BLaER1 treated with 17β-estradiol and CSF1 and Interleukin-3, amounts not matched to agents 10 nM and 100 nM (cell line): ENCODE data around the gene IRS1.
"Not testable (repeated sequence)": the region's sequence is repeated elsewhere in the genome, so short reads cannot be mapped to it uniquely, and the experiment has no call there.

ENCODE experiments used
- H3K27ac ChIP-seq, 11 experiments: shearing (Covaris generic); formaldehyde crosslinking; 2 replicates each; pipeline ENCODE4 v1.8.1; 2022
- H3K27me3 ChIP-seq, 11 experiments: shearing (Covaris generic); formaldehyde crosslinking; 2 replicates each; pipeline ENCODE4 v1.8.1; 2022
- H3K36me3 ChIP-seq, 11 experiments: shearing (Covaris generic); formaldehyde crosslinking; 2 replicates each; pipeline ENCODE4 v1.8.1; 2022
- H3K4me1 ChIP-seq, 10 experiments: shearing (Covaris generic); formaldehyde crosslinking; 2 replicates each; pipeline ENCODE4 v1.8.1; 2022
- H3K4me2 ChIP-seq, 11 experiments: shearing (Covaris generic); formaldehyde crosslinking; 2 replicates each; pipeline ENCODE4 v1.8.1; 2022
- H3K4me3 ChIP-seq, 10 experiments: shearing (Covaris generic); formaldehyde crosslinking; 2 replicates each; pipeline ENCODE4 v1.8.1; 2022
- H3K9ac ChIP-seq, 11 experiments: shearing (Covaris generic); formaldehyde crosslinking; 2 replicates each; pipeline ENCODE4 v1.8.1; 2022
- H3K9me3 ChIP-seq, 11 experiments: shearing (Covaris generic); formaldehyde crosslinking; replicated peaks in 1 of 11; 2 replicates each; pipeline ENCODE4 v1.8.1; 2022
- H4K20me1 ChIP-seq, 11 experiments: shearing (Covaris generic); formaldehyde crosslinking; 2 replicates each; pipeline ENCODE4 v1.8.1; 2022
- Cebpa-rat ChIP-seq, 11 experiments: shearing (Covaris generic); IDR thresholded peaks; 2 replicates each; pipeline ENCODE4 v1.8.1; 2022

The IRS1 gene

GRCh38 chr2:226839161-226839560 lies 39.5 kb upstream of the IRS1 start:
- no peaks in the 10 kb centered on the region for H3K27me3 ChIP-seq
- peaks cover 0 to 31% (median 4%) of the 10 kb centered on the region in 11 experiments; a peak in 8 of 22 replicates for H3K36me3 ChIP-seq
- H4K20me1 ChIP-seq: no peaks in the 10 kb centered on the region
- no peak overlapping the region for H3K4me3 ChIP-seq
- no peak overlapping the region for H3K9ac ChIP-seq
- H3K4me1 ChIP-seq: peaks cover 23 to 43% (median 29%) of the 10 kb centered on the region in 10 experiments
- no peak for TF ChIP-seq Cebpa-rat (IDR thresholded peaks at IDR 0.05)
- H3K9me3 ChIP-seq: peaks cover 0 to 35% (median 24%) of the 10 kb centered on the region in 11 experiments; a peak in 18 of 22 replicates
- H3K4me2 ChIP-seq: no peak overlapping the region
- no peak overlapping the region for H3K27ac ChIP-seq

GRCh38 chr2:226838722-226839121 lies 39.1 kb upstream of the IRS1 start:
- Histone ChIP-seq H3K9ac (no peak overlapping the region), H3K27me3 (no peaks in the 10 kb centered on the region), H3K4me3 (no peak overlapping the region), H4K20me1 (no peaks in the 10 kb centered on the region), H3K4me2 (no peak overlapping the region), H3K36me3 (peaks cover 0 to 31% (median 4%) of the 10 kb centered on the region in 11 experiments; a peak in 8 of 22 replicates), H3K27ac (no peak overlapping the region), H3K9me3 (peaks cover 0 to 35% (median 24%) of the 10 kb centered on the region in 11 experiments; a peak in 18 of 22 replicates), H3K4me1 (peaks cover 23 to 43% (median 29%) of the 10 kb centered on the region in 10 experiments)
- TF ChIP-seq Cebpa-rat (IDR thresholded peaks at IDR 0.05): no peak

- no peak for TF ChIP-seq Cebpa-rat (IDR thresholded peaks at IDR 0.05)
- Histone ChIP-seq H3K9ac (no peak overlapping the region), H3K4me1 (peaks cover 23 to 39% (median 29%) of the 10 kb centered on the region in 10 experiments), H3K27ac (0 out of 22 replicates have a peak overlapping the region, but pooled peaks of 1 of the 11 experiments have one; percentile 92), H3K36me3 (peaks cover 0 to 31% (median 4%) of the 10 kb centered on the region in 11 experiments; a peak in 8 of 22 replicates), H3K27me3 (no peaks in the 10 kb centered on the region), H3K4me3 (no peak overlapping the region; a peak in 1 of 20 replicates), H3K4me2 (peak overlapping the region; percentile 76 to 96 (median 91); a peak in 20 of 22 replicates), H3K9me3 (peaks cover 0 to 32% (median 24%) of the 10 kb centered on the region in 11 experiments; a peak in 18 of 22 replicates), H4K20me1 (no peaks in the 10 kb centered on the region)
These were observed 38.4 kb upstream of the IRS1 start for GRCh38 chr2:226837787-226838603.

- Histone ChIP-seq H4K20me1 (no peaks in the 10 kb centered on the region), H3K4me2 (peak overlapping the region; percentile 76 to 96 (median 91)), H3K27me3 (no peaks in the 10 kb centered on the region), H3K36me3 (peaks cover 0 to 28% (median 4%) of the 10 kb centered on the region in 11 experiments; a peak in 8 of 22 replicates), H3K4me1 (peaks cover 23 to 35% (median 28%) of the 10 kb centered on the region in 10 experiments), H3K27ac (peak overlapping the region in 9 of 11 experiments; percentile 91 to 96 (median 93); a peak in 13 of 22 replicates), H3K9me3 (peaks cover 0 to 25% (median 21%) of the 10 kb centered on the region in 11 experiments; a peak in 18 of 22 replicates), H3K9ac (peak overlapping the region in 8 of 11 experiments; percentile 83 to 94 (median 90); a peak in 11 of 22 replicates), H3K4me3 (peak overlapping the region in 9 of 10 experiments; percentile 62 to 84 (median 74); a peak in 12 of 20 replicates)
- no peak for TF ChIP-seq Cebpa-rat (IDR thresholded peaks at IDR 0.05)
These were observed 37.7 kb upstream of the IRS1 start for GRCh38 chr2:226837334-226837733.

GRCh38 chr2:226836548-226836885 lies 36.9 kb upstream of the IRS1 start:
- H3K27me3 ChIP-seq: no peaks in the 10 kb centered on the region
- H3K27ac ChIP-seq: peak overlapping the region; percentile 91 to 96 (median 93)
- peaks cover 23 to 35% (median 28%) of the 10 kb centered on the region in 10 experiments for H3K4me1 ChIP-seq
- no peaks in the 10 kb centered on the region for H4K20me1 ChIP-seq
- H3K4me3 ChIP-seq: peak overlapping the region; percentile 62 to 84 (median 72)
- peaks cover 0 to 20% (median 4%) of the 10 kb centered on the region in 11 experiments; a peak in 7 of 22 replicates for H3K36me3 ChIP-seq
- H3K4me2 ChIP-seq: peak overlapping the region; percentile 76 to 96 (median 91)
- H3K9me3 ChIP-seq: peaks cover 0 to 17% (median 12%) of the 10 kb centered on the region in 11 experiments; a peak in 16 of 22 replicates
- TF ChIP-seq Cebpa-rat (IDR thresholded peaks at IDR 0.05): no peak
- H3K9ac ChIP-seq: peak overlapping the region; percentile 83 to 94 (median 90)

GRCh38 chr2:226835796-226836547 lies 36.4 kb upstream of the IRS1 start, which contains the start of gene RHBDD1:
TSS of gene RHBDD1 (plus strand) at chr2:226836054. CDS start at chr2:226864694, 28,640 bp downstream.
- Histone ChIP-seq H3K9me3 (peaks cover 0 to 12% (median 7%) of the 10 kb centered on the region in 11 experiments; a peak in 13 of 22 replicates), H3K9ac (peak within 1 kb of the TSS; percentile 83 to 94 (median 90)), H3K27ac (peak within 1 kb of the TSS; percentile 91 to 96 (median 93)), H3K4me3 (peak within 1 kb of the TSS; percentile 62 to 84 (median 72)), H3K4me2 (peak within 1 kb of the TSS; percentile 76 to 96 (median 91)), H3K36me3 (peaks cover 0 to 15% (median 4%) of the 10 kb centered on the region in 11 experiments; a peak in 4 of 22 replicates), H3K27me3 (no peaks in the 10 kb centered on the region), H4K20me1 (no peaks in the 10 kb centered on the region), H3K4me1 (peaks cover 23 to 35% (median 28%) of the 10 kb centered on the region in 10 experiments)
- peak in 2 of 11 experiments; percentile 25 to 32; a peak in 2 of 22 replicates for TF ChIP-seq Cebpa-rat (IDR thresholded peaks at IDR 0.05)

- Histone ChIP-seq H3K36me3 (peaks cover 0 to 10% (median 4%) of the 10 kb centered on the region in 11 experiments; a peak in 4 of 22 replicates), H3K4me2 (peak overlapping the region; percentile 76 to 96 (median 91)), H4K20me1 (no peaks in the 10 kb centered on the region; a peak in 1 of 22 replicates), H3K9me3 (peaks cover 0 to 12% (median 7%) of the 10 kb centered on the region in 11 experiments; a peak in 12 of 22 replicates), H3K9ac (peak overlapping the region; percentile 83 to 94 (median 90)), H3K4me3 (peak overlapping the region; percentile 62 to 84 (median 72)), H3K27me3 (no peaks in the 10 kb centered on the region), H3K27ac (peak overlapping the region; percentile 91 to 96 (median 93); a peak in 21 of 22 replicates), H3K4me1 (peaks cover 23 to 35% (median 29%) of the 10 kb centered on the region in 10 experiments)
- no peak for TF ChIP-seq Cebpa-rat (IDR thresholded peaks at IDR 0.05)
These were observed 35.8 kb upstream of the IRS1 start for GRCh38 chr2:226835420-226835795.

- Histone ChIP-seq H3K27ac (peak overlapping the region in 5 of 11 experiments; percentile 91 to 96 (median 93); a peak in 7 of 22 replicates), H3K4me1 (peaks cover 23 to 38% (median 31%) of the 10 kb centered on the region in 10 experiments), H3K9ac (peak overlapping the region in 9 of 11 experiments; percentile 83 to 91 (median 90); a peak in 15 of 22 replicates), H3K4me3 (peak overlapping the region; percentile 62 to 84 (median 72)), H3K4me2 (peak overlapping the region; percentile 76 to 96 (median 91)), H3K9me3 (peaks cover 0 to 12% (median 7%) of the 10 kb centered on the region in 11 experiments; a peak in 12 of 22 replicates)
- H3K27me3 ChIP-seq, H3K36me3 ChIP-seq, H4K20me1 ChIP-seq: not testable (repeated sequence)
These were observed 35.3 kb upstream of the IRS1 start for GRCh38 chr2:226834880-226835279.
